K562 (cell line): Measurements from ENCODE around the gene SOX14. TPM values are rescaled to one million over a fixed set of nuclear protein-coding genes. Genes with fewer than 3 reads are reported as not detected.

ENCODE experiments used
- ATAC-seq: fragments of 200-7000 bp; cut with Tn5 transposase; 3 replicates; pipeline ENCODE4 v1.9.1; 2020; ENCODE audit warnings: moderate library complexity
- BruUV-seq: library from RNA; stranded (reverse); fragments of 400-500 nt; replicated peaks from 2 replicates; lab custom pipeline; 2021; lab: Mats Ljungman, UMichigan
- CTCF ChIA-PET: fragments of 300-600 bp; formaldehyde crosslinking; extraction: SDS; loops from one replicate; lab custom pipeline; 2021; ENCODE audit warnings: low intra/inter-chr PET ratio; lab: Yijun Ruan, JAX
- POLR2A ChIA-PET: fragments of 300-600, 350-650 bp; sonication (Branson Sonifier 250); formaldehyde crosslinking; extraction: SDS; loops from one replicate; lab custom pipeline; 2021; ENCODE audit warnings: antibody characterized with exemption, inconsistent platforms; lab: Yijun Ruan, JAX
- DNase-seq, 4 experiments: peaks; one replicate each; pipeline versions ENCODE4 v3.0.0 to v3.0.0-alpha.2; 2011 to 2018; ENCODE audit warnings: low spot score in 3 of 4, mixed read lengths in 3 of 4; ENCODE audit errors: extremely low read depth in 1 of 4
- FAIRE-seq: peaks from 2 replicates; lab custom pipeline; 2011; peaks lifted over from hg19 to GRCh38; lab: Jason Lieb, UNC
- H2AFZ ChIP-seq: 2 replicates; pipeline ENCODE4 v1.6.0; 2011; ENCODE audit warnings: low read depth, low read length, control low read depth, inconsistent platforms
- H3K27ac ChIP-seq: fragments of 200-600 bp; 3 replicates; pipeline ENCODE4 v1.8.0; 2011; ENCODE audit warnings: low read depth, mild to moderate bottlenecking, control low read depth, inconsistent platforms, low read length, moderate library complexity, mixed read lengths; ENCODE audit errors: extremely low read depth
- H3K27me3 ChIP-seq, 2 experiments: fragments of 300-600 bp in 1 of 2; 2 replicates in 1 of 2; 3 replicates in 1 of 2; pipeline versions ENCODE4 v1.6.0 to v1.8.0; 2011; ENCODE audit warnings: inconsistent platforms in 2 of 2, low read length in 2 of 2, mild to moderate bottlenecking in 1 of 2, mixed read lengths in 1 of 2, moderate library complexity in 1 of 2; ENCODE audit not compliant: control insufficient read depth in 2 of 2, insufficient read depth in 2 of 2
- H3K36me3 ChIP-seq: fragments of 300-600 bp; 3 replicates; pipeline ENCODE4 v1.8.0; 2011; ENCODE audit warnings: mild to moderate bottlenecking, low read length, inconsistent platforms; ENCODE audit not compliant: control insufficient read depth, insufficient read depth
- H3K4me1 ChIP-seq, 2 experiments: fragments of 200-600 bp in 1 of 2; replicated peaks in 1 of 2; 2 replicates in 1 of 2; 3 replicates in 1 of 2; pipeline versions ENCODE4 v1.5.1 to v1.8.0; 2011; ENCODE audit warnings: inconsistent platforms in 2 of 2, low read length in 2 of 2, mild to moderate bottlenecking in 1 of 2, mixed read lengths in 1 of 2, moderate library complexity in 1 of 2; ENCODE audit not compliant: control insufficient read depth in 2 of 2, insufficient read depth in 2 of 2
- H3K4me2 ChIP-seq: 2 replicates; pipeline ENCODE4 v1.6.1; 2011; ENCODE audit warnings: low read length, control low read depth, inconsistent platforms, mixed read lengths; ENCODE audit not compliant: insufficient read depth
- H3K4me3 ChIP-seq: fragments of 200-600 bp; sonication (generic), shearing (Covaris generic); 2 replicates; pipeline ENCODE4 v1.5.1; 2016; ENCODE audit warnings: control low read depth, inconsistent platforms
- H3K79me2 ChIP-seq: fragments of 200-600 bp; 3 replicates; pipeline ENCODE4 v1.8.0; 2011; ENCODE audit warnings: low read length, inconsistent platforms; ENCODE audit not compliant: control insufficient read depth, insufficient read depth
- H3K9ac ChIP-seq, 2 experiments: 2 replicates each; pipeline versions ENCODE4 v1.6.0 to v1.6.1; 2011; ENCODE audit warnings: low read depth in 2 of 2, low read length in 2 of 2, control low read depth in 1 of 2, inconsistent platforms in 1 of 2, mild to moderate bottlenecking in 1 of 2, mixed read lengths in 1 of 2; ENCODE audit not compliant: insufficient read depth in 1 of 2
- H3K9me1 ChIP-seq: one replicate; pipeline ENCODE4 v1.6.0; 2011; ENCODE audit warnings: inconsistent platforms, mild to moderate bottlenecking, low read length, moderate library complexity; ENCODE audit not compliant: control insufficient read depth, insufficient read depth
- H3K9me3 ChIP-seq: replicated peaks from 2 replicates; pipeline ENCODE4 v1.5.1; 2011; ENCODE audit warnings: low read depth, low read length, inconsistent platforms; ENCODE audit not compliant: control insufficient read depth, insufficient read depth
- H4K20me1 ChIP-seq: replicated peaks from 2 replicates; pipeline ENCODE4 v1.6.1; 2011; ENCODE audit warnings: low read length, inconsistent platforms, mixed read lengths; ENCODE audit not compliant: control insufficient read depth, insufficient read depth
- CBX8 ChIP-seq: fragments of 200-600 bp; sonication (generic); IDR thresholded peaks from 2 replicates; pipeline ENCODE4 v1.6.1; 2012; ENCODE audit warnings: borderline replicate concordance, mixed run types, low read depth, mild to moderate bottlenecking, moderate library complexity, mixed read lengths, low read length, control low read depth, inconsistent platforms; ENCODE audit not compliant: poor library complexity, severe bottlenecking; ENCODE audit errors: extremely low read depth
- NR3C1 ChIP-seq: sonication (generic); formaldehyde crosslinking; IDR thresholded peaks from 2 replicates; pipeline ENCODE4 v1.8.1; 2022; ENCODE audit warnings: missing genetic modification reagents
- ZNF431 ChIP-seq: sonication (generic); formaldehyde crosslinking; IDR thresholded peaks from 2 replicates; pipeline ENCODE4 v1.8.0; 2022; ENCODE audit warnings: mild to moderate bottlenecking, missing genetic modification reagents
- ZSCAN29 ChIP-seq: fragments of 450-650 bp; IDR thresholded peaks from 2 replicates; pipeline ENCODE4 v1.6.1; 2017
- WGBS: fragments of 100-300 bp; shearing (Covaris generic); methylation state at CpG from one replicate; pipeline ENCODE4 v1.1.6; 2016; ENCODE audit warnings: low coverage, mixed read lengths; ENCODE audit not compliant: insufficient coverage; ENCODE audit errors: missing lambda C conversion rate; 5-methylcytosine and 5-hydroxymethylcytosine counted together
- in situ Hi-C: fragments of 300-500 bp; cut with MboI; formaldehyde crosslinking; loops from 4 replicates; pipeline ENCODE4 v1.15.0; 2018; ENCODE audit warnings: inconsistent platforms, mixed read lengths
- intact Hi-C: fragments of 100-400 bp; cut with micrococcal nuclease; formaldehyde crosslinking; loops from 2 replicates; pipeline ENCODE4 v1.14.2; 2022
- polyA plus RNA-seq, 8 experiments: library from polyadenylated mRNA; depleted of rRNA in 4 of 8; stranded (reverse) in 5 of 8; unstranded in 3 of 8; fragments of >200 nt; fragmentation: Nextera tagmentation in 2 of 8; fragmentation: Illumina TruSeq in 1 of 8; extraction: Ambion mirVana in 2 of 8; extraction: Trizol in 1 of 8; gene quantifications; 2 replicates each; pipeline versions ENCODE4 v1.2.1 to v1.2.3, GENCODE V29; 2011 to 2014; ENCODE audit warnings: inconsistent platforms in 1 of 8, missing spikeins in 1 of 8
- total RNA-seq, 7 experiments: library from RNA; depleted of rRNA in 6 of 7; stranded (reverse); fragments of >200 nt in 6 of 7; fragmentation: Illumina TruSeq in 2 of 7; extraction: Trizol in 2 of 7; gene quantifications; 2 replicates each; pipeline versions ENCODE4 v1.2.1 to v1.2.3, GENCODE V29; 2011 to 2021; ENCODE audit warnings: low replicate concordance in 1 of 7

The SOX14 gene
- total and polyA plus RNA-seq, 9 of the 15 experiments (the other 6 are each of a cell fraction or from before 2014, with no cell fraction given) = not detected

DNA sequence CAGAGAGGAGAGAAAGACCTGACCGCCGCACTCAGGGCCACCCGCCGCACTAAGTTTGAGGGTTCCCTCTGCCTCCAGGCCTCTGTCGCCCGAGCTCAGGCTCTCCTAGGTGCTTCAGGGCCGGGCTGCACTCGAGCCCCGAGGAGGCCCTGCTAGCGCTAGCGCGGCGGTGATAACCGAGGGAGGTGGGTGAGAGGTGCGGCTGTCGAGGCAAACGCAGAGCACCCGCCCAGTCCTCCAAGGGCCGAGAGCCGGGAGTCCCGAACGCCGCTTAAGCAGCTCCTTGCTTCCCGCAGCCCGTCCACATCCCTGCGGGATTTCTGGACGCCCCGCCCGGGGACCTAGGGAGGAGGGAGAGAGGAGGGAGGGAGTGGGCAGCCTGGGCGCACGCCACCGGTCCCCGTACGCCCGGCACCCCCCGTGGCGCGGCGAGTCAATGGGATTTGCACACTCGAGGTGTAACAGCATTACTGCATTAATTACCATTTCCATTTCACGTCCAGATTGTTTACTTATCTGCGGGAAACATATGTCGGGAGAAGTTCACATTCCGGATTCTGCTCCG, 6.8 kb downstream of the SOX14 start:
- H3K27ac ChIP-seq = no peak overlapping the region
- POLR2A ChIA-PET = no interaction called here

DNA sequence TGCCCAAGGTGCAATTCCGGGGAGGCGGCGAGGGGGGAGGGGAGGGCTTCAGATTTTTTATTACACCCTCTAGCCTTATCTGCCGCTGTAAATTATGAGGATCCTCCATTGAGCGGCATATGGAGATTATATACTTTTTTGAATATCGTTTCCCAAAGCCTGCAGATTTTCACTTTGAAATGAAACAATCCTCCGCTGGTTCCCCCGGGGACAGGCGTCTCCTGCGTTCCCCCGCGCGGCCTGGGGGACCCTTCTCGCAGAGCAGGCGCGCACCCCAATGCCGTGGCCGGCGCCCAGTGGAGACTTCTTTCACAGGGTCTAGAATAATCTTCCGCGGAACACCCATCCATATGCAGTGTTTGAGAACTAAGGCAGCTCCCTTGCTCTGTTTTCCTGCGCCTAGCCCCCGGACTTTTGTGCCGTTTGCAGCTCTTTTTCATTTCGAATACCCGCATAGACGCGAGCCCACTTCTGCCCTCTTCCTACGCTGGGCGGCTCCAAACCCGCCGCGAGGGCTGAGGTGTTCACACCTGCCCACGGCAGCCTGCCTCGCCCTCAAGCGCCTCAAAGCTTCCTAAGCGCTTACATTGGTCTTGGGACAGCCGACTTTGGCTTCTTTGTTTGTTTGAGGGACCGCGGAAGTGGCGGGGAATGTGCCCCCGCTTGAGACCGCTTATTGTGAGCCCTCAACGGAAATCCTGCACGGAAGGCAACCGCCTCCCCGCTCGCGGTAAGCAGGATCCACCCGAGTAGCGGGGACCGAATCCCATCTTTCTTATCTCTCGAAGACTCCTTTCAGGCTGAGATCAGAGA, 7.5 kb downstream of the SOX14 start:
- DNase-seq (no peak), ATAC-seq (no peak)
- Histone ChIP-seq H3K9ac (no peak overlapping the region), H3K9me1 (no peaks in the 10 kb centered on the region), H3K27ac (no peak overlapping the region), H3K4me1 (peaks cover 0 to 10% of the 10 kb centered on the region in 2 experiments; a peak in 1 of 5 replicates), H3K4me3 (no peak overlapping the region), H4K20me1 (no peaks in the 10 kb centered on the region), H3K4me2 (no peak overlapping the region), H3K27me3 (peaks cover 8 to 44% of the 10 kb centered on the region in 2 experiments; a peak in 4 of 5 replicates), H3K79me2 (no peaks in the 10 kb centered on the region), H2AFZ (no peak overlapping the region), H3K9me3 (no peaks in the 10 kb centered on the region), H3K36me3 (no peaks in the 10 kb centered on the region)
- ChIA-PET CTCF (no interaction called here), POLR2A (no interaction called here)
- WGBS = 5% methylated on average over 25 of the region's 53 CpGs
- in situ Hi-C loops = no loop called here
- intact Hi-C loops = no loop called here
- peak; percentile 78; the same call in 1 of the 2 replicates for TF ChIP-seq ZSCAN29
- no peak for TF ChIP-seq CBX8
- TF ChIP-seq, all 486 proteins: peak for 1
- BruUV-seq = no TSS peak
- no peak for FAIRE-seq

More for the DNA sequence above, 6.8 kb downstream of the SOX14 start:
- Histone ChIP-seq H3K9me1 (no peaks in the 10 kb centered on the region), H3K4me3 (no peak overlapping the region), H3K4me1 (peaks cover 0 to 10% of the 10 kb centered on the region in 2 experiments; a peak in 1 of 5 replicates), H2AFZ (no peak overlapping the region), H3K36me3 (no peaks in the 10 kb centered on the region), H4K20me1 (no peaks in the 10 kb centered on the region), H3K27me3 (peaks cover 9 to 48% of the 10 kb centered on the region in 2 experiments; a peak in 4 of 5 replicates), H3K79me2 (no peaks in the 10 kb centered on the region), H3K9ac (no peak overlapping the region), H3K9me3 (no peaks in the 10 kb centered on the region), H3K4me2 (no peak overlapping the region)
- DNase-seq (no peak), ATAC-seq (no peak; the same call in 2 of the 3 replicates), FAIRE-seq (no peak)
- WGBS = 3% methylated on average over 34 of the region's 45 CpGs
- intact Hi-C loops (no loop called here), in situ Hi-C loops (no loop called here)
- TF ChIP-seq ZNF431 (CRISPR knock-in tag) (no peak), NR3C1 (CRISPR knock-in tag) (no peak)
- no TSS peak for BruUV-seq
- CTCF ChIA-PET = no interaction called here
